Endothelial cell of hepatic sinusoid (primary cell): Measurements from ENCODE around the gene PCSK5.

Experiments used
- in situ Hi-C: cut with HindIII; loops from 2 replicates; pipeline ENCODE4 v1.10.0; 2017; ENCODE audit warnings: low sequenced_read_pairs

The PCSK5 gene

GRCh38 chr9:76114144-76114543, 223.7 kb downstream of the PCSK5 start:
- in situ Hi-C loops: no loop called here

DNA sequence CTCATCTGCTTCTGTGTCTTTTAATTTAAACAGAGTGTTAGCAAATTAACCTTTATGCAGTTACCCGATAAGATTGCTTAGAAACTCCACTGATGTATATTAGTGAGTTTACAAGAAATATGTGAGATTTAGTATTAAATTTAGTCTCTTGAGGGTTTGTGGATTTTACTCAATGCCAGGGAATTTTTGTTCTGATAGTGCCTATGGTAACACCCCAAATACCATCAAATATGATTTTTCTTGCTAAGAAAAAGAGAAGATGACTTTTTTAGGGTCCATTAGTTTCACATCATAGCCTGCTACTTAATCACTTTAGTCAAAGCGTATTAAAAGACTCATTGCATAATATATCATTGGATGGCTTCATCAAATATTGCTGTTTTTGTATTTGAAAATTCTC, 224.9 kb downstream of the PCSK5 start:
- in situ Hi-C loops: no loop called here

GRCh38 chr9:76115982-76116646, 225.6 kb downstream of the PCSK5 start:
- in situ Hi-C loops: no loop called here

DNA sequence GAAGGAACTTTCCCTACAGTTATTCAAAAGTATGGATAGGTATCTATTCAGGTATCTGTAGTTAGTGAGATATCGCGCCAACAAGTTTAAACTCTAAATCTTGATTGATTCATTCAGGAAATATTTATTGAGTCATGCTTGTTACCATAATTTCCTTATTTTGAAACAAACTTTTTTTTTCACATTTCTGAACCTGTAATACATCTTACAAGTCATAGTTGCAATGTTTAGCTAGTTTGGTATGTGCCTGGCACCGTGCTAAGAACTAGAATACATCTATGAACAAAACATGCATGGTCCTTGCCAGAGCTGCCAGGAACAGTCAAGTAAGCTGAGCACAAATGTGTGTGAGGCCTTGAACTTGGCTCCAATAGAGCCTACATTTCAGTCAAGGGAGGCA, 226.4 kb downstream of the PCSK5 start:
- in situ Hi-C loops: no loop called here

DNA sequence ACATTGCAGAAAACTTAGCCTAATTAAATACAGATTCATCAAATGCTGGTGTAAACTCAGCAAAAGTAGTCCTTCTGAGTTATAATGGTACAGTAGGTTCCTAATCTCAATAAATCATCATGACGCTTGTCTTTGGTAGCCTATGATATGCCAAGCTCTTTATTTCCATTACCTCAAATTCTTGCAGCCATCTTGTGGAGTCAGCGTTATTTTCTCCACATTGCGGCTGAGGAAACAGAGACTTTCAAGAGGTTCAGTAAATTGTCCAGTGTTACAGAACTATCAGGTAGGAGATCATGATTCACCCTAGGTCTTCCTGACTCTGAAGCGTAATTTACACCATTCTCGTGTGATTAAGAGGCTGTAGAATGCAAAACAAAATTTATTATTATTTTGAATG, 237.2 kb downstream of the PCSK5 start:
- in situ Hi-C loops: loop anchor here (25.0 kb wide), 1 partner anchor 90 kb away; no protein-coding TSS in a partner anchor

- in situ Hi-C loops: loop anchor here (25.0 kb wide), 1 partner anchor 99 kb away; no protein-coding TSS in a partner anchor
Measured at GRCh38 chr9:76135902-76136301, 245.4 kb downstream of the PCSK5 start.

DNA sequence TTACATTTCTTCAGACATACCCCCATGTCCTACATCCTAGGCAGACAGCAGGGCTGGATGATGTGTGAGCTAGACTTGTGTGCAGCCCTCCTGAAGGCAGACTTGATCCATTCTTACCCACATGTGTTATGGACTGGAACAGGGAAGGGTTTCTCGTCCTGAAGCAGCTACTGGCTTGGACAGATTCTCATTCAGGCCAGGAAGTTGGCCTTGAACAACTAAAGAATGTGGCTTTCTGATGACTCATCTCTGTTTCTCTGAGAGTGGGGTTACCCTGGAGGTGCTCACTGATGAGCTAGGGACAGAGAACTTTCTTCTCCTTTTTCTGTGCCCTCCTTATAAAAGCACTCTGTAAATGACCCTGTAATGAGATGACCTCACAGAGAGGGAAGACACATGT, 246.5 kb downstream of the PCSK5 start:
- in situ Hi-C loops: loop anchor here (25.0 kb wide), 1 partner anchor 100 kb away; no protein-coding TSS in a partner anchor

- in situ Hi-C loops: loop anchor here (25.0 kb wide), 1 partner anchor 101 kb away; no protein-coding TSS in a partner anchor
Measured at GRCh38 chr9:76137931-76138330, 247.5 kb downstream of the PCSK5 start.

- in situ Hi-C loops: loop anchor here (25.0 kb wide), 1 partner anchor 101 kb away; no protein-coding TSS in a partner anchor
Measured at GRCh38 chr9:76138360-76138759, 247.9 kb downstream of the PCSK5 start.

DNA sequence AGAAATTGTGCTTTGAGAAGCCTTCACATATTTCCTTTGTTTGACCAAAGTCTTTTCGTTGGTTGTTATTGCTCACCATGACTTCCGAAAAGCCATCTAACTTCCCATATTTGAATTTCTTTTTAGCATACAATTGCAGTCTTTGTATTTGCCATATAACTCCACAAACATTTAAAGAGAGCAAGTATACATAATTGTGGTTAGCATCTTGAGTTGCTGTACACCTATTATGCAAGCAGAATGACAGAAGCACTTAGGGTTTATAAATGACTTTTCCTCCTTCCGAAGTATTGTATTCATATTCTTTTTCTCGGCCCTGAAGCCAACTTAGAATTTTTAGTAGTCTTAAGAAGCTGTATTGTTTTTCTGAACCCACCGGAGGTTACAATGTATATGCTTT, 253.4 kb downstream of the PCSK5 start:
- in situ Hi-C loops: loop anchor here (25.0 kb wide), 1 partner anchor 107 kb away; no protein-coding TSS in a partner anchor

DNA sequence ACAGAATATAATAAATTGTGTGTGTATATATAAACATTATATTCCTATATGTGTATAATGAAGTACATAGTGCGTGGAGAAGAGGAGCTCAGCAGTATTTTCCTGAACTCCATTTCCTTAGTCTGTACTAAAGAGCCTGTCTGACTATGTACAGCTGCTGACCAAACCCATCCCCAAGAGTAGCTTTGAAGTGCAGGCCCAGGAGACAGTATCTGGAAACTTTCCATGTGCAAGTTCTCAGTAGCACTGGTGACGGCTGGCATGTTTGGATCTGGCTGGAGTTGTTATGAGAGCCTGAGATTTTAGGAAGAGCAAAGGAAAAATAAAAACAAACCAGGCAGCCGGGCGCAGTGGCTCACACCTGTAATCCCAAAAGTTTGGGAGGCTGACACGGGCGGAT, 259.5 kb downstream of the PCSK5 start:
- in situ Hi-C loops: no loop called here

DNA sequence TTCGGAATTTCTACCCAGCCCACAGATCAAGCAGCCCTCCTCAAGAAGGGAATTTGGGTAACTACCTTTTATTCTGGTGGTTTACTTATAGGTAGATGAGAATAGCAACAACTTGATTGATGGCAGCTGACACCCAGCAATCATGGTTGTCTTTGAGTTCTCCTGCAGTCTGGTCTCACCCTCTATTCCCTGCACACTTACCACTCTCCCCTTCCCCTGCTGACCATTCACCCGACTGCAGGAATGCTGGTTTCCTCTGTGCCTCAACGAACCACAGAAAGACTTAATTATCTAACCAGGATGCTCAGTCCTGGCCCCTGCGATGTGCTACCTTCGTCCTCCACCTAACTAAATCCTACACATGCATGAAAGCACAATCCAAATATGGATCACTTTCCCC, 260.8 kb downstream of the PCSK5 start:
- in situ Hi-C loops: no loop called here

- in situ Hi-C loops: no loop called here
Measured at GRCh38 chr9:76153339-76153738, 262.9 kb downstream of the PCSK5 start.

DNA sequence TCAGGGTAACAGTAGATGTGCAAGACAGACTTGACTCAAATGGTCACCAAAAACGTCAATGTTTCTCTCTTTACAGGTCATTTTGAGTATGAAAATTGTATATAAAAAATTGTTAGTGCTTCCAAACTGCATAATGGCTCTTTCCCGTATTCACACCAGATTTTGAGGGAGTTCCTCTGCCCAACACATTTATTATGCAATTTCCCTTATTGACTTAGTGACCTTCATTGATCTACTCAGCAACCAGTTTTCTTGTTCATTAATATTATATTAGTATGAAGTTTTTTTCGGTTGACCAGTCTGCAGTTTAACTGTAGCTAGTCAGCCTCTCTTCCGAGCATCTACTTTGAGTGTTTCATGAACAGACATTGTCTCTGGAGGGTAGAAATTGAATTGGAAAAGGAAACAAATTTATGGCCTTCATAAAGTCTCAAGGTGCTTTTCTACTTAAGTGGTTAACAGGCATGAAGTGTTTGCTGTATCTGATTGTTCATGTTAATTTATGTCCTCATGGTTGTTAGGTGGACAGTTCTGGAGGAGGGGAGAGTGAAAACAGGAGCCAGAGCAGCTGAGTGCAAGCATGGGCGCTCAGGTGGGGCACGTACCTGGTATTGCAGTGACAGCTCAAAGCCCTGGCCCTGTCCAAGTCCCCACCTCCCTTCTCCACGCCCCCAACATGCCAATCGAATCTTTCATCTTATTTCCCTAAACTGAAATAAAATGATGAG, 263.6 kb downstream of the PCSK5 start:
- in situ Hi-C loops: no loop called here

DNA sequence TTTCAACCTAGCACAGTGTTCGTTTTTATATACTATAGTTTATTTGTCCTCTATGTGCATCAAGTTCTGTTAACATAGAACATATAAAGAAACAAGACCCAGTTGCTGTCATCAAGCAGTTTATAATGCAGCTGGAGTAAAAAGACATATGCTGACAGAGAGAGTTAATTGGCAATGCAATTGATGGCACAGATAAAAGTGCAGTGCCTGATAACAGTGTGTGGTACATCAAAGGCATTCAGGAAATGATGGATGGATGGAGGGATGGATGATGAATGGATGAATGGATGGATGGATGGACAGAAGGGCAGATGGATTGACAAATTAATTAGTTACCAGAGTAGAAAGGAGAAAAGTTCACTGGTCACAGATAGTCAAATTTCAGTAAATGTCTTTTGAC, 264.9 kb downstream of the PCSK5 start:
- in situ Hi-C loops: no loop called here

DNA sequence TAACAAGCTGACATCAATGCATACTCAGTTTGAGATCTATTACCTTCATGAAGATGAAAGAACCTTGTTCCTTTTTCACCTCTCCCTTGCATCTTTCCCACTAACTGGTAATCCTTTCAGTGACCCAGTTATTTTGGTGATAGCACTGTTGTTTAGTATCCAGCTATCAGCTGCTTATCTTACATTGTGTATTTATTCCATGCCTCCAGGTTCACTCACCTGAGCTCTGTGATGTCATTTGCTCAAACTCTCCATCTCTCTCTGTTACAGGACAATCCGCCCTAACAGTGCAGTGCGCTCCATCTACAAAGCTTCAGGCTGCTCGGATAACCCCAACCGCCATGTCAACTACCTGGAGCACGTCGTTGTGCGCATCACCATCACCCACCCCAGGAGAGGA, 268.2 kb downstream of the PCSK5 start:
- in situ Hi-C loops: no loop called here

GRCh38 chr9:76159293-76159926, 268.9 kb downstream of the PCSK5 start:
- in situ Hi-C loops: no loop called here

- in situ Hi-C loops: no loop called here
Measured at GRCh38 chr9:76161106-76161505, 270.6 kb downstream of the PCSK5 start.

DNA sequence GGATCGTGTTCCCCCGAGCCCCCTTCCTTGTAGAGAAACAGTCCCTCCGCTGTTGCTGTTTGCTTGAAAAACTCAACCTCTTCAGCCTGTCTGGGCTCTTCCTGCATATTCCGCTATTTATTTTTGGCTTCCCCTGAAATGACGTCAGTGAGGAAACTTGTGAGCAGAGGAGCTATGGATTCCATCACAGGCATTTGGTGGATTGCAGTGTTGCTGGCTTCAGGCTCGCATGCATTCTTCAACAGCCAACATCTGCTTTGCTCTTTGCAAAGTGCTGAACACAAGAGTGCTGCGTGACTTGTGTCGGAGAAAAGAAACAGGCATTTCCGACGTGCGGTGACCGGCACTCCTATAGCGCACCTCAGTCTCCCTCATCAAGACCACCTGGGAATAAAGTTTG, 271.1 kb downstream of the PCSK5 start:
- in situ Hi-C loops: no loop called here

DNA sequence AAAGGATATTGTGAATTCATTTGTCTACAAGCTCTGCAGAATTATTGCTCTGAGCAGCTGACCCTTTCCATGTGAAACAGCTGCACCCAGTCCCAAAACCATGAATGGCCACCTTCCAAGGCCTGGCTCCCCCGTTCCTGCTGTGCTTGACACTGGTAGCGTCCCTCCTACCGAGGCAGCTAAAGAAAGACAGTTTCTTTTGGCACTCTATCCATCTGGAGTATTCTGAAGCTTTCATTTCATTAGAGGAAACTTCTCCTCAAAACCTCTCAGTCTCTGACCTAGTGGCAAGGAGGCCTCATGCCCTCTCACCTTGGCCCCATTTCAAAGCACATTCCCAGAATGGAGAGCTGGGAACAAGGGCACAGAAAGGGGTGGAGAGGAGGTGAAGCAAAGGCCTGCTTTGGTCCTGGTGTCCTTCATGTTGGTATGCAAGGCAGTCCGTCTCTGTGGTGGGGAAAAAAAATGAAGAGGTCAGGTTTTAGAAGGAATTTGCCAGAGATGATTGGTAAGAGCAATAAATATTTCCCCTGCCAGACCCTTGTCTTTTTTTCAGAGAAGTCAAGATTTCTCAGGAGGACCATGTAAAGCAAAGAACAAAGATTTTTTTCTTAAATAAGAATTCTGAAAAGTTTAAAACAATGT, 271.7 kb downstream of the PCSK5 start:
- in situ Hi-C loops: no loop called here
